Measurements from ENCODE around the gene ALDH1A2. TPM values are rescaled to one million over a fixed set of nuclear protein-coding genes. Genes with fewer than 3 reads are reported as not detected.

Gene ALDH1A2
- polyA plus RNA-seq, 3 donors: 0.41 to 5.1 (median 3.4) TPM

GRCh38 chr15:57946491-57947048, 118.9 kb downstream of the ALDH1A2 start:
- Mint-ChIP-seq H3K4me1 (no peaks in the 10 kb centered on the region), H3K27ac (no peak overlapping the region), H3K27me3 (ENCODE audit: low read depth in 3 of 3) (peaks cover 4 to 12% (median 5%) of the 10 kb centered on the region in 3 donors), H3K4me3 (no peak overlapping the region), H3K9me3 (no peaks in the 10 kb centered on the region), H3K36me3 (no peaks in the 10 kb centered on the region)
- Histone ChIP-seq H3K27ac (ENCODE audit: low read depth in 1 of 2, low read length in 2 of 2) (no peak overlapping the region), H2AFZ (ENCODE audit: insufficient read depth, low read depth, low read length, poor library complexity, severe bottlenecking) (no peak overlapping the region), H3K4me3 (replicated peaks in 1 of 3; ENCODE audit: low read depth in 2 of 3, low read length in 3 of 3) (no peak overlapping the region), H4K20me1 (ENCODE audit: insufficient read depth, low read length) (no peaks in the 10 kb centered on the region), H3K79me2 (ENCODE audit: insufficient read depth, low read length) (no peaks in the 10 kb centered on the region), H3K9me3 (replicated peaks in 1 of 2; ENCODE audit: control insufficient read depth in 1 of 2, insufficient read depth in 1 of 2, low read length in 2 of 2) (no peaks in the 10 kb centered on the region), H3K36me3 (replicated peaks in 1 of 2; ENCODE audit: control insufficient read depth in 1 of 2, insufficient read depth in 2 of 2, low read length in 2 of 2) (no peaks in the 10 kb centered on the region), H3K4me1 (ENCODE audit: control insufficient read depth in 1 of 2, insufficient read depth in 2 of 2, low read length in 2 of 2) (no peaks in the 10 kb centered on the region), H3K9ac (ENCODE audit: insufficient read depth, low read length, poor library complexity, severe bottlenecking) (no peak overlapping the region), H3K27me3 (ENCODE audit: control insufficient read depth in 2 of 2, insufficient read depth in 2 of 2, low read length in 2 of 2) (no peaks in the 10 kb centered on the region), H3K4me2 (replicated peaks; ENCODE audit: extremely low read depth, low read length, poor library complexity, severe bottlenecking) (no peak overlapping the region)
- DNase-seq: no peak
- TF ChIP-seq, protein P1, sequence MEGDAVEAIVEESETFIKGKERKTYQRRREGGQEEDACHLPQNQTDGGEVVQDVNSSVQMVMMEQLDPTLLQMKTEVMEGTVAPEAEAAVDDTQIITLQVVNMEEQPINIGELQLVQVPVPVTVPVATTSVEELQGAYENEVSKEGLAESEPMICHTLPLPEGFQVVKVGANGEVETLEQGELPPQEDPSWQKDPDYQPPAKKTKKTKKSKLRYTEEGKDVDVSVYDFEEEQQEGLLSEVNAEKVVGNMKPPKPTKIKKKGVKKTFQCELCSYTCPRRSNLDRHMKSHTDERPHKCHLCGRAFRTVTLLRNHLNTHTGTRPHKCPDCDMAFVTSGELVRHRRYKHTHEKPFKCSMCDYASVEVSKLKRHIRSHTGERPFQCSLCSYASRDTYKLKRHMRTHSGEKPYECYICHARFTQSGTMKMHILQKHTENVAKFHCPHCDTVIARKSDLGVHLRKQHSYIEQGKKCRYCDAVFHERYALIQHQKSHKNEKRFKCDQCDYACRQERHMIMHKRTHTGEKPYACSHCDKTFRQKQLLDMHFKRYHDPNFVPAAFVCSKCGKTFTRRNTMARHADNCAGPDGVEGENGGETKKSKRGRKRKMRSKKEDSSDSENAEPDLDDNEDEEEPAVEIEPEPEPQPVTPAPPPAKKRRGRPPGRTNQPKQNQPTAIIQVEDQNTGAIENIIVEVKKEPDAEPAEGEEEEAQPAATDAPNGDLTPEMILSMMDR (IDR thresholded peaks at IDR 0.05): no peak
- intact Hi-C loops (cut with micrococcal nuclease): no loop called here
- WGBS (ENCODE audit: insufficient coverage): 80% methylated on average over 3 of the region's 3 CpGs

- H3K36me3 Mint-ChIP-seq: no peaks in the 10 kb centered on the region
Measured at GRCh38 chr15:57945616-57946015, 119.9 kb downstream of the ALDH1A2 start.

More at GRCh38 chr15:57945616-57946015, 119.9 kb downstream of the ALDH1A2 start:
- intact Hi-C loops (cut with micrococcal nuclease): no loop called here
- Histone ChIP-seq H3K4me1 (ENCODE audit: control insufficient read depth in 1 of 2, insufficient read depth in 2 of 2, low read length in 2 of 2) (no peaks in the 10 kb centered on the region), H3K9ac (ENCODE audit: insufficient read depth, low read length, poor library complexity, severe bottlenecking) (no peak overlapping the region), H3K36me3 (replicated peaks in 1 of 2; ENCODE audit: control insufficient read depth in 1 of 2, insufficient read depth in 2 of 2, low read length in 2 of 2) (no peaks in the 10 kb centered on the region), H2AFZ (ENCODE audit: insufficient read depth, low read depth, low read length, poor library complexity, severe bottlenecking) (no peak overlapping the region), H3K27ac (ENCODE audit: low read depth in 1 of 2, low read length in 2 of 2) (no peak overlapping the region), H3K27me3 (ENCODE audit: control insufficient read depth in 2 of 2, insufficient read depth in 2 of 2, low read length in 2 of 2) (no peaks in the 10 kb centered on the region), H4K20me1 (ENCODE audit: insufficient read depth, low read length) (no peaks in the 10 kb centered on the region), H3K9me3 (replicated peaks in 1 of 2; ENCODE audit: control insufficient read depth in 1 of 2, insufficient read depth in 1 of 2, low read length in 2 of 2) (no peaks in the 10 kb centered on the region), H3K4me3 (replicated peaks in 1 of 3; ENCODE audit: low read depth in 2 of 3, low read length in 3 of 3) (no peak overlapping the region), H3K79me2 (ENCODE audit: insufficient read depth, low read length) (no peaks in the 10 kb centered on the region), H3K4me2 (replicated peaks; ENCODE audit: extremely low read depth, low read length, poor library complexity, severe bottlenecking) (no peak overlapping the region)
- no peak overlapping the region for H3K27ac Mint-ChIP-seq
- H3K4me1 Mint-ChIP-seq: no peaks in the 10 kb centered on the region
- TF ChIP-seq, protein P1 (IDR thresholded peaks at IDR 0.05): no peak
- no peak for DNase-seq
- peaks cover 4 to 11% (median 4%) of the 10 kb centered on the region in 3 donors for H3K27me3 Mint-ChIP-seq (ENCODE audit: low read depth in 3 of 3)
- WGBS (ENCODE audit: insufficient coverage): 100% methylated on average over 1 of the region's 2 CpGs
- no peak overlapping the region for H3K4me3 Mint-ChIP-seq
- H3K9me3 Mint-ChIP-seq: no peaks in the 10 kb centered on the region

All from CD14-positive monocyte (primary cell).